GM12878 (cell line): Measurements from ENCODE around the gene SRP72. TPM values are rescaled to one million over a fixed set of nuclear protein-coding genes. Genes with fewer than 3 reads are reported as not detected.

Source experiments
- ATAC-seq: fragments of 200-7000 bp; cut with Tn5 transposase; 3 replicates; pipeline ENCODE4 v1.9.1; 2020; ENCODE audit warnings: mild to moderate bottlenecking, moderate library complexity
- BruUV-seq: library from RNA; stranded (reverse); fragments of 400-500 nt; replicated peaks from 2 replicates; lab custom pipeline; 2021; lab: Mats Ljungman, UMichigan
- CTCF ChIA-PET: fragments of 300-600 bp; sonication (Branson Sonifier 250); formaldehyde crosslinking; extraction: SDS; loops from one replicate; lab custom pipeline; 2021; ENCODE audit warnings: inconsistent platforms; lab: Yijun Ruan, JAX
- POLR2A ChIA-PET: fragments of 350-600 bp; formaldehyde crosslinking; extraction: SDS; loops from one replicate; lab custom pipeline; 2021; ENCODE audit warnings: inconsistent platforms; lab: Charles Lee
- RAD21 ChIA-PET: fragments of 300-600 bp; sonication (Branson Sonifier 250); formaldehyde crosslinking; loops from one replicate; lab custom pipeline; 2023; ENCODE audit warnings: antibody characterized with exemption; ENCODE audit not compliant: unreplicated experiment; lab: Charles Lee
- SMC1A ChIA-PET: fragments of 300-600 bp; sonication (Branson Sonifier 250); formaldehyde crosslinking; loops from one replicate; lab custom pipeline; 2023; ENCODE audit not compliant: unreplicated experiment, uncharacterized antibody; lab: Charles Lee
- DNase-seq: peaks from one replicate; pipeline ENCODE4 v3.0.0-alpha.2; 2011; ENCODE audit warnings: low read depth, low spot score
- FAIRE-seq: peaks from 3 replicates; lab custom pipeline; 2011; peaks lifted over from hg19 to GRCh38; lab: Jason Lieb, UNC
- H2AFZ ChIP-seq: 2 replicates; pipeline ENCODE4 v1.6.0; 2011; ENCODE audit warnings: low read depth, low read length, control low read depth; ENCODE audit not compliant: control insufficient read depth
- H3K27ac ChIP-seq: 2 replicates; pipeline ENCODE4 v1.5.1; 2011; ENCODE audit warnings: control low read depth; ENCODE audit not compliant: control insufficient read depth, insufficient read depth
- H3K27me3 ChIP-seq, 2 experiments: replicated peaks in 1 of 2; 2 replicates each; pipeline versions ENCODE4 v1.6.0 to v1.6.1; 2011; ENCODE audit warnings: low read length in 1 of 2; ENCODE audit not compliant: control insufficient read depth in 2 of 2, insufficient read depth in 2 of 2
- H3K36me3 ChIP-seq, 2 experiments: 2 replicates each; pipeline ENCODE4 v1.5.1; 2011; ENCODE audit warnings: low read length in 1 of 2; ENCODE audit not compliant: control insufficient read depth in 2 of 2, insufficient read depth in 2 of 2
- H3K4me1 ChIP-seq: 2 replicates; pipeline ENCODE4 v1.6.1; 2011; ENCODE audit warnings: mild to moderate bottlenecking, low read length, moderate library complexity, mixed read lengths; ENCODE audit not compliant: control insufficient read depth, insufficient read depth
- H3K4me2 ChIP-seq: 2 replicates; pipeline ENCODE4 v1.6.0; 2011; ENCODE audit warnings: control low read depth; ENCODE audit not compliant: control insufficient read depth, insufficient read depth
- H3K4me3 ChIP-seq: fragments of 200-600 bp; sonication (generic); 2 replicates; pipeline ENCODE4 v1.5.1; 2016
- H3K79me2 ChIP-seq: 2 replicates; pipeline ENCODE4 v1.6.0; 2011; ENCODE audit warnings: low read length; ENCODE audit not compliant: control insufficient read depth, insufficient read depth
- H3K9ac ChIP-seq: 2 replicates; pipeline ENCODE4 v1.8.0; 2011; ENCODE audit warnings: low read length, control low read depth, mixed read lengths; ENCODE audit not compliant: control insufficient read depth, insufficient read depth
- H3K9me3 ChIP-seq: replicated peaks from 3 replicates; pipeline ENCODE4 v1.5.1; 2011; ENCODE audit warnings: mild to moderate bottlenecking, low read length; ENCODE audit not compliant: control insufficient read depth, insufficient read depth
- H4K20me1 ChIP-seq: 2 replicates; pipeline ENCODE4 v1.6.0; 2011; ENCODE audit not compliant: control insufficient read depth, insufficient read depth
- CBFB ChIP-seq: IDR thresholded peaks from 2 replicates; pipeline ENCODE4 v1.6.1; 2016; ENCODE audit warnings: antibody characterized with exemption, low read depth
- FOXK2 ChIP-seq: fragments of 450-650 bp; IDR thresholded peaks from 2 replicates; pipeline ENCODE4 v1.6.1; 2017; ENCODE audit warnings: mild to moderate bottlenecking, moderate library complexity
- GABPA ChIP-seq: IDR thresholded peaks from 2 replicates; pipeline ENCODE4 v1.6.1; 2014; ENCODE audit warnings: antibody characterized with exemption, low read depth, mild to moderate bottlenecking, inconsistent platforms
- HSF1 ChIP-seq: fragments of 150-350 bp; IDR thresholded peaks from 2 replicates; pipeline ENCODE4 v1.6.1; 2014; ENCODE audit warnings: mild to moderate bottlenecking, low read depth, low read length
- SMC3 ChIP-seq: IDR thresholded peaks from 2 replicates; pipeline ENCODE4 v1.6.1; 2011; ENCODE audit warnings: low read length, improper control_type of control experiment, borderline replicate concordance
- ZBTB4 ChIP-seq: fragments of 450-650 bp; formaldehyde crosslinking; IDR thresholded peaks from 2 replicates; pipeline ENCODE4 v1.4.0; 2022; ENCODE audit warnings: mild to moderate bottlenecking, moderate library complexity
- ZNF207 ChIP-seq: fragments of 450-650 bp; IDR thresholded peaks from 2 replicates; pipeline ENCODE4 v1.6.1; 2014; ENCODE audit warnings: antibody characterized with exemption, mild to moderate bottlenecking, borderline replicate concordance
- ZNF24 ChIP-seq: fragments of 450-650 bp; IDR thresholded peaks from 2 replicates; pipeline ENCODE4 v1.6.1; 2017; ENCODE audit warnings: antibody characterized with exemption, mild to moderate bottlenecking
- ZNF592 ChIP-seq: fragments of 450-650 bp; IDR thresholded peaks from 2 replicates; pipeline ENCODE4 v1.6.1; 2017; ENCODE audit warnings: mild to moderate bottlenecking, moderate library complexity
- in situ Hi-C: fragments of 300-500 bp; cut with MboI; formaldehyde crosslinking; loops from 9 replicates; pipeline ENCODE4 v1.14.3; 2018; ENCODE audit warnings: mixed read lengths
- intact Hi-C: fragments of 100-400 bp; cut with micrococcal nuclease; formaldehyde crosslinking; loops from one replicate; pipeline ENCODE4 v1.14.2; 2022; ENCODE audit not compliant: unreplicated experiment
- polyA plus RNA-seq, 11 experiments: library from polyadenylated mRNA; depleted of rRNA in 4 of 11; unstranded in 6 of 11; stranded (reverse) in 5 of 11; fragments of >200 nt; fragmentation: Nextera tagmentation in 4 of 11; fragmentation: Illumina TruSeq in 1 of 11; extraction: Ambion mirVana in 4 of 11; extraction: Trizol in 1 of 11; gene quantifications; 1 replicate in 1 of 11; 2 replicates in 10 of 11; pipeline versions ENCODE4 v1.2.1 to v1.2.3, GENCODE V29; 2011 to 2016; ENCODE audit warnings: inconsistent platforms in 2 of 11, missing spikeins in 2 of 11, low read depth in 1 of 11
- total RNA-seq, 4 experiments: library from RNA; depleted of rRNA in 3 of 4; stranded (reverse); fragments of >200 nt in 3 of 4; fragmentation: Illumina TruSeq in 1 of 4; extraction: Trizol in 1 of 4; gene quantifications; 2 replicates each; pipeline versions ENCODE4 v1.2.1 to v1.2.3, GENCODE V29; 2013 to 2021

SRP72 gene
- total and polyA plus RNA-seq, 10 of the 15 experiments (the other 5 are each of a cell fraction or from before 2014, with no cell fraction given) = 61.6 to 186 (median 133) TPM

- no peak for TF ChIP-seq ZBTB4 (CRISPR knock-in tag)
These were observed 21.7 kb upstream of the SRP72 start (continued) for GRCh38 chr4:56445699-56446098.

- BruUV-seq = no TSS peak
- intact Hi-C loops = no loop called here
- ChIA-PET CTCF (no interaction called here), POLR2A (interaction anchor here (0.7 kb wide), 1 partner anchor 18 kb away, joined by 3 read pairs; no protein-coding TSS in a partner anchor), RAD21 (no interaction called here), SMC1A (interaction anchor here (0.6 kb wide), 1 partner anchor 20 kb away, joined by 4 read pairs; no protein-coding TSS in a partner anchor)
- Histone ChIP-seq H3K27ac (no peak overlapping the region), H4K20me1 (no peaks in the 10 kb centered on the region), H3K79me2 (peaks cover 25% of the 10 kb centered on the region), H3K4me3 (no peak overlapping the region), H3K36me3 (peaks cover 0 to 19% of the 10 kb centered on the region in 2 experiments; a peak in 3 of 4 replicates), H2AFZ (no peak overlapping the region), H3K27me3 (no peaks in the 10 kb centered on the region), H3K4me1 (no peaks in the 10 kb centered on the region; the same call in 1 of the 2 replicates), H3K4me2 (no peak overlapping the region), H3K9ac (no peak overlapping the region), H3K9me3 (no peaks in the 10 kb centered on the region)
- TF ChIP-seq SMC3 (no peak), FOXK2 (no peak), ZNF207 (no peak), HSF1 (no peak), GABPA (no peak), ZNF24 (no peak), ZNF592 (no peak), CBFB (no peak)
- DNase-seq (no peak), FAIRE-seq (no peak), ATAC-seq (no peak)
- in situ Hi-C loops = no loop called here
These were observed 19.1 kb upstream of the SRP72 start for GRCh38 chr4:56448301-56448700.
